Ovary (tissue), 3 donors: ENCODE measurements around the gene SHF.

Experiments
- POLR2A ChIP-seq: fragments of 450-650 bp; IDR thresholded peaks from one replicate; pipeline ENCODE4 v1.6.1; 2017; ENCODE audit warnings: antibody characterized with exemption, mild to moderate bottlenecking, moderate library complexity
- TF ChIP-seq, protein P1 (sequence below), 3 donors: fragments of 450-650 bp in 2 of 3; fragments of 200-600 bp in 1 of 3; IDR thresholded peaks; one replicate each; pipeline versions ENCODE4 v1.5.1 to v1.8.0; 2016 to 2022; ENCODE audit warnings: antibody characterized with exemption in 3 of 3, mild to moderate bottlenecking in 1 of 3
- donor health status: DM: no; HTN: no; CAD: no.

DNA sequence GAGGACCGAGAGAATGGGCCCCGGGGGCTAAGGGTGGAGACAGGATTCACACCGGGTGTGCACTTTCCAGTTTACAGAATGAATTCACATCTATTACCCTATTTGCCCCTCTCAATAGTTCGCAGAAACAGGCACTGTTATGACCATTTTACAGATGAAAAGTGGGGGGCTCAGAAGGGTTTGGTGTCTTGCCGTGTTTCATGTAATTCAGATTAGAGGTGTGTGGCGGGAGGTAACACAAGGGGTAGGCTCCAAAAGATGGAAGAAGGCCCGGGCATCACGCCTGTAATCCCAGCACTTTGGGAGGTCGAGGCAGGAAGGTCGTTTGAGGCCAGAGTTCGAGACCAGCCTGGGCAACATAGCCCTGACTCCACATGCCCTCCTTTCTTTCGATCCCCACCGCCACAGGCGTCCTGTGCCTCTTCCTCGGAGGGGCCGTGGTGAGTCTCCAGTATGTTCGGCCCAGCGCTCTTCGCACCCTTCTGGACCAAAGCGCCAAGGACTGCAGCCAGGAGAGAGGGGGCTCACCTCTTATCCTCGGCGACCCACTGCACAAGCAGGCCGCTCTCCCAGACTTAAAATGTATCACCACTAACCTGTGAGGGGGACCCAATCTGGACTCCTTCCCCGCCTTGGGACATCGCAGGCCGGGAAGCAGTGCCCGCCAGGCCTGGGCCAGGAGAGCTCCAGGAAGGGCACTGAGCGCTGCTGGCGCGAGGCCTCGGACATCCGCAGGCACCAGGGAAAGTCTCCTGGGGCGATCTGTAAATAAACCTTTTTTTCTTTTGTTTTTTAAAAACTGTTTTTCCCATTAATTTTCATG is 70.2 kb downstream of the SHF start:
- TF ChIP-seq POLR2A, result no peak
- TF ChIP-seq, protein P1, sequence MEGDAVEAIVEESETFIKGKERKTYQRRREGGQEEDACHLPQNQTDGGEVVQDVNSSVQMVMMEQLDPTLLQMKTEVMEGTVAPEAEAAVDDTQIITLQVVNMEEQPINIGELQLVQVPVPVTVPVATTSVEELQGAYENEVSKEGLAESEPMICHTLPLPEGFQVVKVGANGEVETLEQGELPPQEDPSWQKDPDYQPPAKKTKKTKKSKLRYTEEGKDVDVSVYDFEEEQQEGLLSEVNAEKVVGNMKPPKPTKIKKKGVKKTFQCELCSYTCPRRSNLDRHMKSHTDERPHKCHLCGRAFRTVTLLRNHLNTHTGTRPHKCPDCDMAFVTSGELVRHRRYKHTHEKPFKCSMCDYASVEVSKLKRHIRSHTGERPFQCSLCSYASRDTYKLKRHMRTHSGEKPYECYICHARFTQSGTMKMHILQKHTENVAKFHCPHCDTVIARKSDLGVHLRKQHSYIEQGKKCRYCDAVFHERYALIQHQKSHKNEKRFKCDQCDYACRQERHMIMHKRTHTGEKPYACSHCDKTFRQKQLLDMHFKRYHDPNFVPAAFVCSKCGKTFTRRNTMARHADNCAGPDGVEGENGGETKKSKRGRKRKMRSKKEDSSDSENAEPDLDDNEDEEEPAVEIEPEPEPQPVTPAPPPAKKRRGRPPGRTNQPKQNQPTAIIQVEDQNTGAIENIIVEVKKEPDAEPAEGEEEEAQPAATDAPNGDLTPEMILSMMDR (IDR thresholded peaks at IDR 0.05), result no peak
